SW 1271 (cell line): ENCODE results near the gene GALNT10.

Experiments
- DNase-seq, 2 experiments: peaks; one replicate each; lab custom pipeline; 2025; lab: John Stamatoyannopoulos, UW

Gene GALNT10

GRCh38 chr5:154203798-154204578 is 13.5 kb downstream of the GALNT10 start:
- DNase-seq, result no peak

- DNase-seq, result no peak
These were observed 15.0 kb downstream of the GALNT10 start for GRCh38 chr5:154205441-154206117.

GRCh38 chr5:154206311-154206710 is 15.8 kb downstream of the GALNT10 start:
- no peak for DNase-seq

GRCh38 chr5:154207204-154207603 is 16.7 kb downstream of the GALNT10 start:
- DNase-seq, result no peak

- no peak for DNase-seq
These were observed 19.1 kb downstream of the GALNT10 start for GRCh38 chr5:154209591-154210081.

GRCh38 chr5:154210163-154210562 is 19.6 kb downstream of the GALNT10 start:
- no peak for DNase-seq

GRCh38 chr5:154211641-154212390 is 21.3 kb downstream of the GALNT10 start:
- no peak for DNase-seq

- DNase-seq, result no peak
These were observed 23.1 kb downstream of the GALNT10 start for GRCh38 chr5:154213592-154213991.

GRCh38 chr5:154214371-154215106 is 24.0 kb downstream of the GALNT10 start:
- peak in 1 of 2 experiments; percentile 14 for DNase-seq

GRCh38 chr5:154215571-154216325 is 25.2 kb downstream of the GALNT10 start:
- no peak for DNase-seq

GRCh38 chr5:154217462-154217861 is 26.9 kb downstream of the GALNT10 start:
- DNase-seq, result no peak

- no peak for DNase-seq
These were observed 28.3 kb downstream of the GALNT10 start for GRCh38 chr5:154218786-154219185.

- DNase-seq, result peak; percentile 68 to 78
These were observed 30.1 kb downstream of the GALNT10 start for GRCh38 chr5:154220625-154221024.

GRCh38 chr5:154221371-154221896 is 30.9 kb downstream of the GALNT10 start:
- peak; percentile 72 to 88 for DNase-seq

GRCh38 chr5:154222414-154222813 is 31.9 kb downstream of the GALNT10 start:
- no peak for DNase-seq

GRCh38 chr5:154223320-154223719 is 32.8 kb downstream of the GALNT10 start:
- DNase-seq, result no peak

- no peak for DNase-seq
These were observed 36.6 kb downstream of the GALNT10 start for GRCh38 chr5:154227090-154227489.

- DNase-seq, result no peak
These were observed 38.2 kb downstream of the GALNT10 start for GRCh38 chr5:154228696-154229095.

GRCh38 chr5:154230526-154230925 is 40.0 kb downstream of the GALNT10 start:
- DNase-seq, result no peak

GRCh38 chr5:154234551-154234950 is 44.0 kb downstream of the GALNT10 start:
- DNase-seq, result no peak

GRCh38 chr5:154236011-154236410 is 45.5 kb downstream of the GALNT10 start:
- no peak for DNase-seq
